Neural progenitor cell (in vitro differentiated cells): ENCODE data around the gene FAM229A. TPM values are rescaled to one million over a fixed set of nuclear protein-coding genes. Genes with fewer than 3 reads are reported as not detected.
"Not testable (repeated sequence)": the region's sequence is repeated elsewhere in the genome, so short reads cannot be mapped to it uniquely, and the experiment has no call there.

Experiments
- DNase-seq: peaks from one replicate; pipeline ENCODE4 v3.0.0-alpha.2; 2016; ENCODE audit warnings: low spot score
- H2AFZ ChIP-seq: fragments of 200-600 bp; sonication (generic); replicated peaks from 2 replicates; pipeline ENCODE4 v1.6.1; 2016; ENCODE audit warnings: antibody characterized with exemption
- H3F3A ChIP-seq: fragments of 200-600 bp; sonication (generic); 2 replicates; pipeline ENCODE4 v1.6.1; 2016; ENCODE audit warnings: antibody characterized with exemption, low read depth
- H3K27ac ChIP-seq: fragments of 200-600 bp; sonication (generic); 2 replicates; pipeline ENCODE4 v1.5.1; 2016; ENCODE audit warnings: mild to moderate bottlenecking
- H3K27me3 ChIP-seq: fragments of 200-600 bp; sonication (generic); 2 replicates; pipeline ENCODE4 v1.6.1; 2016; ENCODE audit warnings: mild to moderate bottlenecking, moderate library complexity
- H3K36me3 ChIP-seq: fragments of 200-600 bp; sonication (generic); 2 replicates; pipeline ENCODE4 v1.5.1; 2016
- H3K4me1 ChIP-seq: fragments of 200-600 bp; sonication (generic); 2 replicates; pipeline ENCODE4 v1.6.1; 2016; ENCODE audit warnings: mixed run types
- H3K4me2 ChIP-seq: fragments of 200-600 bp; sonication (generic); 2 replicates; pipeline ENCODE4 v1.6.1; 2016
- H3K4me3 ChIP-seq: fragments of 200-600 bp; sonication (generic); 2 replicates; pipeline ENCODE4 v1.5.1; 2016
- H3K79me2 ChIP-seq: fragments of 200-600 bp; sonication (generic); 2 replicates; pipeline ENCODE4 v1.6.1; 2016; ENCODE audit warnings: low read depth
- H3K9ac ChIP-seq: fragments of 200-600 bp; sonication (generic); 2 replicates; pipeline ENCODE4 v1.6.1; 2016
- H3K9me3 ChIP-seq: fragments of 200-600 bp; sonication (generic); 2 replicates; pipeline ENCODE4 v1.5.1; 2016; ENCODE audit warnings: low read depth
- H4K20me1 ChIP-seq: fragments of 200-600 bp; sonication (generic); 2 replicates; pipeline ENCODE4 v1.6.1; 2016; ENCODE audit warnings: low read depth
- H3K27ac Mint-ChIP-seq: 3 replicates; pipeline ENCODE4 v1.8.0; 2021; ENCODE audit warnings: mixed read lengths
- H3K27me3 Mint-ChIP-seq: 2 replicates; pipeline ENCODE4 v1.8.0; 2022; ENCODE audit warnings: low read depth, mild to moderate bottlenecking, inconsistent platforms, moderate library complexity, mixed read lengths; ENCODE audit not compliant: insufficient read depth
- H3K36me3 Mint-ChIP-seq: 3 replicates; pipeline ENCODE4 v1.8.0; 2021; ENCODE audit warnings: mixed read lengths
- H3K4me1 Mint-ChIP-seq: 3 replicates; pipeline ENCODE4 v1.8.0; 2021; ENCODE audit warnings: mixed read lengths
- H3K4me3 Mint-ChIP-seq: 3 replicates; pipeline ENCODE4 v1.8.0; 2021; ENCODE audit warnings: mild to moderate bottlenecking, moderate library complexity, mixed read lengths
- H3K9me3 Mint-ChIP-seq: 3 replicates; pipeline ENCODE4 v1.8.0; 2020; ENCODE audit warnings: mixed read lengths
- CTCF ChIP-seq: fragments of 200-600 bp; sonication (generic); IDR thresholded peaks from 2 replicates; pipeline ENCODE4 v1.5.1; 2017; ENCODE audit warnings: antibody characterized with exemption, mild to moderate bottlenecking
- EZH2 ChIP-seq: fragments of 200-600 bp; sonication (generic); IDR thresholded peaks from 2 replicates; pipeline ENCODE4 v1.6.1; 2017; ENCODE audit warnings: antibody characterized with exemption, mild to moderate bottlenecking, moderate library complexity
- EZH2phosphoT487 ChIP-seq: fragments of 200-600 bp; sonication (generic); IDR thresholded peaks from 2 replicates; pipeline ENCODE4 v1.6.1; 2017; ENCODE audit warnings: antibody characterized with exemption
- total RNA-seq: library from RNA; depleted of rRNA; stranded (reverse); fragments of >200 nt; gene quantifications from 2 replicates; pipeline ENCODE4 v1.2.3, GENCODE V29; 2015; ENCODE audit warnings: low replicate concordance

Gene FAM229A
- total RNA-seq, 1 donor from 2014 or later, result 3.8 TPM

GRCh38 chr1:32399843-32400242, 37.6 kb upstream of the FAM229A start:
- Histone ChIP-seq H4K20me1 (no peaks in the 10 kb centered on the region), H3K36me3 (no peaks in the 10 kb centered on the region), H3K27me3 (no peaks in the 10 kb centered on the region), H3K9me3 (no peaks in the 10 kb centered on the region), H3F3A (peaks cover 11% of the 10 kb centered on the region), H3K27ac (no peak overlapping the region), H3K4me1 (peaks cover 7% of the 10 kb centered on the region), H3K79me2 (peaks cover 17% of the 10 kb centered on the region), H3K4me2 (no peak overlapping the region), H3K4me3 (no peak overlapping the region), H2AFZ (no peak overlapping the region), H3K9ac (no peak overlapping the region)
- H3K9me3 Mint-ChIP-seq, result peaks cover 2% of the 10 kb centered on the region
- no peaks in the 10 kb centered on the region for H3K27me3 Mint-ChIP-seq
- H3K4me1 Mint-ChIP-seq, result peaks cover 13% of the 10 kb centered on the region
- no peak overlapping the region for H3K27ac Mint-ChIP-seq
- peaks cover 2% of the 10 kb centered on the region for H3K36me3 Mint-ChIP-seq
- TF ChIP-seq EZH2phosphoT487 (no peak), EZH2 (no peak), CTCF (no peak)
- no peak for DNase-seq
- peak overlapping the region; percentile 16 for H3K4me3 Mint-ChIP-seq

GRCh38 chr1:32398401-32398800, 36.1 kb upstream of the FAM229A start:
- H3K27me3 Mint-ChIP-seq, result no peaks in the 10 kb centered on the region
- H3K27ac ChIP-seq, result no peak overlapping the region
- peaks cover 2% of the 10 kb centered on the region for H3K9me3 Mint-ChIP-seq
- peaks cover 4% of the 10 kb centered on the region for H3K36me3 Mint-ChIP-seq
- H3K4me2 ChIP-seq, result no peak overlapping the region
- no peak overlapping the region for H2AFZ ChIP-seq
- H3K27ac Mint-ChIP-seq, result peak overlapping the region; percentile 7
- H3K4me1 Mint-ChIP-seq, result peaks cover 20% of the 10 kb centered on the region
- no peak overlapping the region for H3K9ac ChIP-seq
- no peak for TF ChIP-seq CTCF
- TF ChIP-seq EZH2, result no peak
- no peak for TF ChIP-seq EZH2phosphoT487
- H3K79me2 ChIP-seq, result peaks cover 25% of the 10 kb centered on the region
- DNase-seq, result no peak
- H3K4me3 ChIP-seq, result no peak overlapping the region
- H3K36me3 ChIP-seq, result no peaks in the 10 kb centered on the region
- peaks cover 3% of the 10 kb centered on the region for H4K20me1 ChIP-seq
- peaks cover 18% of the 10 kb centered on the region for H3F3A ChIP-seq
- peaks cover 9% of the 10 kb centered on the region for H3K4me1 ChIP-seq
- no peaks in the 10 kb centered on the region for H3K9me3 ChIP-seq
- no peaks in the 10 kb centered on the region for H3K27me3 ChIP-seq
- H3K4me3 Mint-ChIP-seq, result no peak overlapping the region

DNA sequence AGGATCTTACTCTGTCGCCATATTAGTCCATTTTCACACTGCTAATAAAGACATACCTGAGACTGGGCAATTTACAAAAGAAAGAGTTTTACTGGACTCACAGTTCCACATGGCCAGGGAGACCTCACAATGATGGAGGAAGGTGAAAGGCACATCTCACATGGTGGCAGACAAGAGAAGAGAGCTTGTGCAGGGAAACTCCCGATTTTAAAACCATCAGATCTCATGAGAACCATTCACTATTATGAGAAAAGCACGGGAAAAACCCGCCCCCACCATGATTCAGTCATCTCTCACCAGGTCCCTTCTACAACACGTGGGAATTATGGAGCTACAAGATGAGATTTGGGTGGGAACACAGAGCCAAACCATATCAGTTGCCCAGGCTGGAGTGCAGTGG, 34.2 kb upstream of the FAM229A start:
- Mint-ChIP-seq H3K4me1 (peaks cover 29% of the 10 kb centered on the region), H3K4me3 (peak overlapping the region; percentile 4)
- not testable (repeated sequence) for H3K36me3 Mint-ChIP-seq, H3K36me3 ChIP-seq, H3K4me3 ChIP-seq, H3K27me3 Mint-ChIP-seq, H3K27ac Mint-ChIP-seq, H3K27ac ChIP-seq, H3K9me3 Mint-ChIP-seq, H3K4me2 ChIP-seq, H4K20me1 ChIP-seq, H3K27me3 ChIP-seq, DNase-seq, H3K9ac ChIP-seq, H3K9me3 ChIP-seq, H2AFZ ChIP-seq
- Histone ChIP-seq H3F3A (peaks cover 18% of the 10 kb centered on the region), H3K79me2 (peaks cover 44% of the 10 kb centered on the region), H3K4me1 (peaks cover 14% of the 10 kb centered on the region)

DNA sequence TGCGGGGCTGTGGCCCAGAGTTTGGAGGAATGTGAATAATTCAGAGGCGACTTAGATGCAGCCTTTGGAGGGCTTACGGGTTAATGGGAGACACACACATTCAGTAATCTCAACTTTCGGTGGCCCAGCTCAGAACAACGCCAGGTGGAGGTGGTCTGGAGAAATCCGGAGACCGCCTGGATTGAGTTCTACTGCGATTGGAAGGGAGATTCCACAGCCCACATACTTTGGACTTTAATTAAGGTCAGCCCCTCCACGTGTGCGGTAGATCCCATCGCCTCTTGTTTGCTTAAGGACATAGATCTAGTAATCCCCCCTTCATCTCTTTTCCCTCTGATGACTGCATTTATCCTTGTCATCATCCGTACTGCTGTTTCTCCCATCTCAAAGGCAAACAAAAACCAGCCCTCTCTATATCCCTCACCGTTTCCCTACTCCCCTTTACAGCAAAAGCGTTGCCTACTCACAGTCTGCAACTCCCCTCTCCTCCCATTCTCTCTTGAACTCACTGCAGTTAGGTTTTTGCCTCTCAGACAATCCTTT, 32.7 kb upstream of the FAM229A start:
- peak overlapping the region; percentile 62 for H3K9ac ChIP-seq

More for the DNA sequence above, 32.7 kb upstream of the FAM229A start:
- peak overlapping the region; percentile 100 for H3K27ac Mint-ChIP-seq
- no peaks in the 10 kb centered on the region for H3K36me3 ChIP-seq
- H3K79me2 ChIP-seq, result peaks cover 45% of the 10 kb centered on the region
- DNase-seq, result no peak
- peak overlapping the region; percentile 69 for H2AFZ ChIP-seq
- peak overlapping the region; percentile 99 for H3K4me2 ChIP-seq
- H3K9me3 Mint-ChIP-seq, result peaks cover 2% of the 10 kb centered on the region
- peak overlapping the region; percentile 98 for H3K27ac ChIP-seq
- peaks cover 18% of the 10 kb centered on the region for H3F3A ChIP-seq
- H3K4me1 Mint-ChIP-seq, result peaks cover 24% of the 10 kb centered on the region
- TF ChIP-seq EZH2 (no peak), EZH2phosphoT487 (peak; percentile 28)
- peaks cover 14% of the 10 kb centered on the region for H4K20me1 ChIP-seq
- H3K36me3 Mint-ChIP-seq, result peaks cover 4% of the 10 kb centered on the region
- H3K4me1 ChIP-seq, result peaks cover 14% of the 10 kb centered on the region
- H3K4me3 Mint-ChIP-seq, result peak overlapping the region; percentile 100
- no peaks in the 10 kb centered on the region for H3K9me3 ChIP-seq
- peak overlapping the region; percentile 88 for H3K4me3 ChIP-seq
- no peaks in the 10 kb centered on the region for H3K27me3 ChIP-seq
- no peaks in the 10 kb centered on the region for H3K27me3 Mint-ChIP-seq
